A549 (cell line): ENCODE data around the gene ADAMTS15. TPM values are rescaled to one million over a fixed set of nuclear protein-coding genes. Genes with fewer than 3 reads are reported as not detected.

Experiments
- ATAC-seq, 2 experiments: fragments of 200-7000 bp in 1 of 2; fragments of >200 bp in 1 of 2; cut with Nextera tagmentation in 1 of 2; cut with Tn5 transposase in 1 of 2; 3 replicates each; pipeline versions ENCODE4 v1.8.0 to v1.9.1; 2018 to 2020; ENCODE audit warnings: mild to moderate bottlenecking in 1 of 2, moderate library complexity in 1 of 2
- CTCF ChIA-PET: fragments of 300-600 bp; sonication (Branson Sonifier 250); formaldehyde crosslinking; extraction: SDS; loops from one replicate; lab custom pipeline; 2021; ENCODE audit warnings: antibody characterized with exemption, inconsistent platforms; lab: Yijun Ruan, JAX
- POLR2A ChIA-PET: fragments of 350-600 bp; formaldehyde crosslinking; extraction: SDS; loops from one replicate; lab custom pipeline; 2021; ENCODE audit warnings: antibody characterized with exemption, inconsistent platforms; lab: Yijun Ruan, JAX
- DNase-seq, 2 experiments: peaks; one replicate each; pipeline versions ENCODE4 v3.0.0 to v3.0.0-alpha.2; 2011 to 2016; ENCODE audit warnings: low read depth in 1 of 2, low spot score in 1 of 2
- FAIRE-seq: peaks from 2 replicates; lab custom pipeline; 2011; peaks lifted over from hg19 to GRCh38; lab: Jason Lieb, UNC
- H3K27ac ChIP-seq, 2 experiments: fragments of >200 bp; sonication (Bioruptor Twin); formaldehyde crosslinking; 3 replicates each; pipeline ENCODE4 v1.5.1; 2016 to 2017
- H3K4me1 ChIP-seq: fragments of >200 bp; sonication (Bioruptor Twin); formaldehyde crosslinking; 3 replicates; pipeline ENCODE4 v1.6.1; 2016
- H3K4me2 ChIP-seq: fragments of >200 bp; sonication (Bioruptor Twin); formaldehyde crosslinking; 3 replicates; pipeline ENCODE4 v1.6.1; 2016
- H3K4me3 ChIP-seq: fragments of >200 bp; sonication (Bioruptor Twin); formaldehyde crosslinking; 3 replicates; pipeline ENCODE4 v1.5.1; 2016
- H3K9me3 ChIP-seq: fragments of >200 bp; sonication (Bioruptor Twin); formaldehyde crosslinking; 3 replicates; pipeline ENCODE4 v1.6.1; 2016
- CBX8 ChIP-seq: fragments of 200-600 bp; sonication (generic); IDR thresholded peaks from 2 replicates; pipeline ENCODE4 v1.6.1; 2016
- CHD4 ChIP-seq: fragments of 200-600 bp; sonication (generic); IDR thresholded peaks from 2 replicates; pipeline ENCODE4 v1.6.1; 2016; ENCODE audit warnings: antibody characterized with exemption, mild to moderate bottlenecking, borderline replicate concordance
- ESRRA ChIP-seq: fragments of 150-350 bp; IDR thresholded peaks from 2 replicates; pipeline ENCODE4 v1.6.1; 2014; ENCODE audit warnings: mild to moderate bottlenecking, low read length, borderline replicate concordance
- FOSB ChIP-seq: fragments of 250-450 bp; sonication (Bioruptor Pico); IDR thresholded peaks from 2 replicates; pipeline ENCODE4 v1.5.0; 2020; ENCODE audit warnings: mild to moderate bottlenecking, moderate library complexity
- GATA3 ChIP-seq: IDR thresholded peaks from 2 replicates; pipeline ENCODE4 v1.6.1; 2012; ENCODE audit warnings: borderline replicate concordance
- HDAC2 ChIP-seq: fragments of 200-600 bp; sonication (generic); IDR thresholded peaks from 2 replicates; pipeline ENCODE4 v1.6.1; 2016
- HEYL ChIP-seq: fragments of 250-450 bp; sonication (Bioruptor Pico); IDR thresholded peaks from 2 replicates; pipeline ENCODE4 v1.8.0; 2021; ENCODE audit warnings: mild to moderate bottlenecking, moderate library complexity
- HOXA7 ChIP-seq: fragments of 250-450 bp; sonication (Bioruptor Pico); IDR thresholded peaks from 2 replicates; pipeline ENCODE4 v1.5.0; 2020; ENCODE audit warnings: mild to moderate bottlenecking, moderate library complexity
- HOXB13 ChIP-seq: fragments of 250-450 bp; sonication (Bioruptor Pico); IDR thresholded peaks from 2 replicates; pipeline ENCODE4 v1.5.0; 2020; ENCODE audit warnings: low read depth, mild to moderate bottlenecking, moderate library complexity
- JUN ChIP-seq, 2 experiments: fragments of >200 bp; sonication (Bioruptor Twin); formaldehyde crosslinking; IDR thresholded peaks; 2 replicates in 1 of 2; 3 replicates in 1 of 2; pipeline ENCODE4 v1.6.1; 2016 to 2017
- KDM1A ChIP-seq: fragments of 200-600 bp; sonication (generic); IDR thresholded peaks from 2 replicates; pipeline ENCODE4 v1.6.1; 2016; ENCODE audit warnings: low read depth, mild to moderate bottlenecking
- MAFK ChIP-seq: fragments of 450-650 bp; IDR thresholded peaks from 2 replicates; pipeline ENCODE4 v1.6.1; 2014; ENCODE audit not compliant: partially characterized antibody
- MAZ ChIP-seq: fragments of 150-350 bp; IDR thresholded peaks from 2 replicates; pipeline ENCODE4 v1.6.1; 2014; ENCODE audit warnings: antibody characterized with exemption, low read depth, low read length, borderline replicate concordance
- MYC ChIP-seq: IDR thresholded peaks from 2 replicates; pipeline ENCODE4 v1.6.1; 2012; ENCODE audit warnings: mild to moderate bottlenecking, inconsistent platforms, low read length, improper control_type of control experiment, borderline replicate concordance
- NFE2L2 ChIP-seq: fragments of 150-350 bp; conservative IDR thresholded peaks from 2 replicates; pipeline ENCODE4 v1.6.1; 2014; ENCODE audit warnings: low read length
- PHF8 ChIP-seq: fragments of 200-600 bp; sonication (generic); IDR thresholded peaks from 2 replicates; pipeline ENCODE4 v1.6.1; 2016; ENCODE audit warnings: low read depth, mild to moderate bottlenecking, antibody characterized with exemption, moderate library complexity, borderline replicate concordance
- POLR2A ChIP-seq: IDR thresholded peaks from 2 replicates; pipeline ENCODE4 v1.6.1; 2012; ENCODE audit warnings: mild to moderate bottlenecking, low read length
- POLR2AphosphoS2 ChIP-seq: conservative IDR thresholded peaks from 2 replicates; pipeline ENCODE4 v1.6.1; 2012; ENCODE audit warnings: low read length, improper control_type of control experiment, inconsistent platforms
- RCOR1 ChIP-seq: fragments of 150-350 bp; IDR thresholded peaks from 2 replicates; pipeline ENCODE4 v1.6.1; 2014; ENCODE audit warnings: antibody characterized with exemption, low read length, low read depth
- SREBF2 ChIP-seq: fragments of 450-650 bp; IDR thresholded peaks from 2 replicates; pipeline ENCODE4 v1.6.1; 2014; ENCODE audit warnings: mild to moderate bottlenecking, moderate library complexity
- TFCP2L1 ChIP-seq: fragments of 250-450 bp; sonication (Bioruptor Pico); IDR thresholded peaks from 2 replicates; pipeline ENCODE4 v1.5.0; 2021; ENCODE audit warnings: mild to moderate bottlenecking
- ZNF302 ChIP-seq: fragments of 250-450 bp; sonication (Bioruptor Pico); IDR thresholded peaks from 2 replicates; pipeline ENCODE4 v1.9.0; 2021; ENCODE audit warnings: inconsistent platforms, mild to moderate bottlenecking, moderate library complexity
- WGBS: methylation state at CpG from one replicate; pipeline ENCODE4 v1.1.6; 2017; ENCODE audit errors: missing lambda C conversion rate; 5-methylcytosine and 5-hydroxymethylcytosine counted together
- polyA plus RNA-seq, 4 experiments: library from polyadenylated mRNA; depleted of rRNA in 3 of 4; stranded (reverse); fragments of >200 nt; fragmentation: RNase III in 1 of 4; extraction: RNeasy Plus Mini Kit Qiagen cat#74134 plus additional on column Dnase treatment in 1 of 4; gene quantifications; 2 replicates in 3 of 4; 3 replicates in 1 of 4; pipeline ENCODE4 v1.2.3, GENCODE V29; 2011 to 2017
- TF ChIP-seq, protein P1 (sequence below): fragments of >200 bp; sonication (Bioruptor Twin); formaldehyde crosslinking; IDR thresholded peaks from 3 replicates; pipeline ENCODE4 v1.5.1; 2016
- TF ChIP-seq, protein P2 (sequence below): fragments of 250-450 bp; sonication (Bioruptor Pico); IDR thresholded peaks from 2 replicates; pipeline ENCODE4 v1.5.0; 2021; ENCODE audit warnings: mild to moderate bottlenecking, moderate library complexity, borderline replicate concordance
- TF ChIP-seq, protein P3 (sequence below): fragments of 150-350 bp; IDR thresholded peaks from 2 replicates; pipeline ENCODE4 v1.6.1; 2014; ENCODE audit warnings: low read depth, mild to moderate bottlenecking, low read length

Gene ADAMTS15
- polyA plus RNA-seq, 2 of the 4 experiments (the other 2 are of a cell fraction) = 2.2 to 4.0 TPM

DNA sequence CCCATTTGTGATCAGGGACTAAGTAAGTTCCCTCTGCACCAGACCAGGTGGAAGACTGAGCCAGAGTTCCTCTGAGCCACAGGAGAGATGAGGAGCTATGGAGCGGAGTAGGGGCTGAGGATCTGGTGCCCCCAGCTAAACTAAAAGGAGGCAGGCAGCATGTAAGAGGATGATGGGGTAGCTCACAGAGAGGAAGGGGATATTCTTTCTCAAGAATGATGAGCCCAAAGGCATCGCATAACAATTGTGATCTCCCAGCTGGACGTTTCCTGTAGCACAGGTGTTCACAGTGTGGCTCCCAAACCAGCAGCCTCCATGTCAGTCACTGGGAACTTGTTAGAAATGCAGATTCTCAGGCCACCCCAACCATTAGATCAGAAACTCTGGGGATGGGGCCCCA, 44.5 kb upstream of the ADAMTS15 start:
- no peak overlapping the region for H3K4me3 ChIP-seq
- ChIA-PET POLR2A (no interaction called here), CTCF (interaction anchor here (1.0 kb wide), 1 partner anchor 14 kb away, joined by 6 read pairs; no protein-coding TSS in a partner anchor)
- no peaks in the 10 kb centered on the region for H3K9me3 ChIP-seq
- DNase-seq (no peak), ATAC-seq (no peak)
- 64% methylated on average over 3 of the region's 3 CpGs for WGBS
- H3K27ac ChIP-seq = no peak overlapping the region
- TF ChIP-seq RCOR1 = no peak
- TF ChIP-seq KDM1A = no peak
- TF ChIP-seq CBX8 = no peak
- no peak for TF ChIP-seq CHD4
- no peak for TF ChIP-seq FOSB
- no peak for TF ChIP-seq POLR2A
- TF ChIP-seq, protein P1, sequence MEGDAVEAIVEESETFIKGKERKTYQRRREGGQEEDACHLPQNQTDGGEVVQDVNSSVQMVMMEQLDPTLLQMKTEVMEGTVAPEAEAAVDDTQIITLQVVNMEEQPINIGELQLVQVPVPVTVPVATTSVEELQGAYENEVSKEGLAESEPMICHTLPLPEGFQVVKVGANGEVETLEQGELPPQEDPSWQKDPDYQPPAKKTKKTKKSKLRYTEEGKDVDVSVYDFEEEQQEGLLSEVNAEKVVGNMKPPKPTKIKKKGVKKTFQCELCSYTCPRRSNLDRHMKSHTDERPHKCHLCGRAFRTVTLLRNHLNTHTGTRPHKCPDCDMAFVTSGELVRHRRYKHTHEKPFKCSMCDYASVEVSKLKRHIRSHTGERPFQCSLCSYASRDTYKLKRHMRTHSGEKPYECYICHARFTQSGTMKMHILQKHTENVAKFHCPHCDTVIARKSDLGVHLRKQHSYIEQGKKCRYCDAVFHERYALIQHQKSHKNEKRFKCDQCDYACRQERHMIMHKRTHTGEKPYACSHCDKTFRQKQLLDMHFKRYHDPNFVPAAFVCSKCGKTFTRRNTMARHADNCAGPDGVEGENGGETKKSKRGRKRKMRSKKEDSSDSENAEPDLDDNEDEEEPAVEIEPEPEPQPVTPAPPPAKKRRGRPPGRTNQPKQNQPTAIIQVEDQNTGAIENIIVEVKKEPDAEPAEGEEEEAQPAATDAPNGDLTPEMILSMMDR = no peak
- TF ChIP-seq, all 56 proteins: peak for 0
- 0 out of 3 replicates have a peak, but pooled peaks cover 4% of the 10 kb centered on the region for H3K4me1 ChIP-seq
- no peak for FAIRE-seq
- no peak overlapping the region for H3K4me2 ChIP-seq

DNA sequence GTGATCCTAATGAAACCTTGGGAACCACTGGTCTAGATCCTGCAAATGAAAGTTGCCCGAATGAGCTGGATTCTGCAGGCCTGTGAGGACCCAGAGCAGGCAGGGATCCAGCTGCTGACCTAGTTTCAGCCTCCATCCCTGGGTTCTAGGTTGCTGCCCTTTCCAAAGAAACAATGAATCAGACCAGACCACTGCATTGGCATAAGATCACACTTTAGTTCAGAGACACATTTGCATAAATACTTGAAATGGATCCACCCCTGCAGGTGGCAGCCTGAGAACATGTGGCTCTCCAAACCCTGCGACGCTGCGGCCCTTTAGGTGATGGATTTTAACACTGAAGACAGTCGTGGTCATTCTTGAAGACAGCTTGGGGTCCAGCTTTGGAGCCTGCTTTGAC, 43.7 kb upstream of the ADAMTS15 start:
- H3K4me1 ChIP-seq = 0 out of 3 replicates have a peak, but pooled peaks cover 4% of the 10 kb centered on the region
- POLR2A ChIA-PET = no interaction called here
- no peak for FAIRE-seq
- CTCF ChIA-PET = no interaction called here
- H3K4me3 ChIP-seq = no peak overlapping the region
- no peak overlapping the region for H3K27ac ChIP-seq
- no peak for ATAC-seq
- H3K9me3 ChIP-seq = no peaks in the 10 kb centered on the region
- H3K4me2 ChIP-seq = no peak overlapping the region
- TF ChIP-seq ZNF302 (CRISPR knock-in tag) (no peak), SREBF2 (no peak), PHF8 (no peak), RCOR1 (no peak)
- TF ChIP-seq, protein P1 = no peak
- no peak for DNase-seq
- 82% methylated on average over 5 of the region's 5 CpGs for WGBS

DNA sequence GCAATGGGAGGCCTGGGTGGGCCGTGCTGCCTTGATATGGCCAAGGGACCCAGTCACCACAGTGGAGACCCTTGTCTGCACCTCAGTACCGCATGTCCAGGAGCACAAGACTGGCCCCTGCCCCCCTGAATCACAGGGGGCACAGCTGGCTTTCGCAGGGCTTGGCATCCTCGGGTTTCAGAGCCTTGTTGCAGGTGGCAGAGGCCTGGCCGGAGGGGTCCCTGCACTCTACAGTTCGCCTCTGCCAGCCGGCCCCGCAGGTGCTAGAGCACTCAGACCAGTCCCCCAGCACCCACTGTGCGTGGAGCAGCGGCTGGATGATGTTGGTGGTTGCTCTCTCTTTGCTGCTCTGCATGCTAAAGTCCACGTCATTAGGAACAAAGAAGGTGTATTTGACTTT, 43.0 kb upstream of the ADAMTS15 start:
- 71% methylated on average over 1 of the region's 11 CpGs for WGBS
- ChIA-PET POLR2A (no interaction called here), CTCF (no interaction called here)

More for the DNA sequence above, 43.0 kb upstream of the ADAMTS15 start:
- Histone ChIP-seq H3K4me1 (0 out of 3 replicates have a peak, but pooled peaks cover 4% of the 10 kb centered on the region), H3K4me2 (no peak overlapping the region), H3K27ac (no peak overlapping the region), H3K4me3 (no peak overlapping the region), H3K9me3 (no peaks in the 10 kb centered on the region)
- ATAC-seq (no peak), DNase-seq (no peak), FAIRE-seq (no peak)
- no peak for TF ChIP-seq HEYL (CRISPR knock-in tag)
- no peak for TF ChIP-seq ESRRA
- TF ChIP-seq POLR2AphosphoS2 = no peak
- no peak for TF ChIP-seq HDAC2
- no peak for TF ChIP-seq JUN (IDR thresholded peaks at IDR 0.05)
- TF ChIP-seq, protein P2, sequence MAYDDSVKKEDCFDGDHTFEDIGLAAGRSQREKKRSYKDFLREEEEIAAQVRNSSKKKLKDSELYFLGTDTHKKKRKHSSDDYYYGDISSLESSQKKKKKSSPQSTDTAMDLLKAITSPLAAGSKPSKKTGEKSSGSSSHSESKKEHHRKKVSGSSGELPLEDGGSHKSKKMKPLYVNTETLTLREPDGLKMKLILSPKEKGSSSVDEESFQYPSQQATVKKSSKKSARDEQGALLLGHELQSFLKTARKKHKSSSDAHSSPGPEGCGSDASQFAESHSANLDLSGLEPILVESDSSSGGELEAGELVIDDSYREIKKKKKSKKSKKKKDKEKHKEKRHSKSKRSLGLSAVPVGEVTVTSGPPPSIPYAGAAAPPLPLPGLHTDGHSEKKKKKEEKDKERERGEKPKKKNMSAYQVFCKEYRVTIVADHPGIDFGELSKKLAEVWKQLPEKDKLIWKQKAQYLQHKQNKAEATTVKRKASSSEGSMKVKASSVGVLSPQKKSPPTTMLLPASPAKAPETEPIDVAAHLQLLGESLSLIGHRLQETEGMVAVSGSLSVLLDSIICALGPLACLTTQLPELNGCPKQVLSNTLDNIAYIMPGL (CRISPR knock-in tag) = no peak
- TF ChIP-seq KDM1A = no peak
- no peak for TF ChIP-seq HOXB13
- no peak for TF ChIP-seq TFCP2L1 (CRISPR knock-in tag)
- TF ChIP-seq, protein P3, sequence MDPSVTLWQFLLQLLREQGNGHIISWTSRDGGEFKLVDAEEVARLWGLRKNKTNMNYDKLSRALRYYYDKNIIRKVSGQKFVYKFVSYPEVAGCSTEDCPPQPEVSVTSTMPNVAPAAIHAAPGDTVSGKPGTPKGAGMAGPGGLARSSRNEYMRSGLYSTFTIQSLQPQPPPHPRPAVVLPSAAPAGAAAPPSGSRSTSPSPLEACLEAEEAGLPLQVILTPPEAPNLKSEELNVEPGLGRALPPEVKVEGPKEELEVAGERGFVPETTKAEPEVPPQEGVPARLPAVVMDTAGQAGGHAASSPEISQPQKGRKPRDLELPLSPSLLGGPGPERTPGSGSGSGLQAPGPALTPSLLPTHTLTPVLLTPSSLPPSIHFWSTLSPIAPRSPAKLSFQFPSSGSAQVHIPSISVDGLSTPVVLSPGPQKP = no peak
- TF ChIP-seq NFE2L2 = no peak
- no peak for TF ChIP-seq MAFK
- TF ChIP-seq HOXA7 (CRISPR knock-in tag) = no peak
- TF ChIP-seq GATA3 = no peak
- TF ChIP-seq MAZ = no peak
- no peak for TF ChIP-seq PHF8
- TF ChIP-seq MYC = no peak
